H1 (cell line): Measurements from ENCODE around the gene TRAPPC11. TPM values are rescaled to one million over a fixed set of nuclear protein-coding genes. Genes with fewer than 3 reads are reported as not detected.

ENCODE experiments used
- YY1 ChIP-seq: IDR thresholded peaks from 2 replicates; pipeline ENCODE4 v1.6.1; 2011; ENCODE audit warnings: low read depth, mild to moderate bottlenecking, low read length
- polyA plus RNA-seq, 7 experiments: library from polyadenylated mRNA; depleted of rRNA in 3 of 7; stranded (reverse) in 5 of 7; unstranded in 2 of 7; fragments of >200 nt in 5 of 7; fragments of 200-250 nt in 2 of 7; gene quantifications; 1 replicate in 5 of 7; 2 replicates in 1 of 7; 4 replicates in 1 of 7; pipeline versions ENCODE4 v1.2.1 to v1.2.3, GENCODE V29; 2011 to 2013; ENCODE audit warnings: missing spikeins in 2 of 7, mixed read lengths in 2 of 7
- total RNA-seq: library from RNA; stranded (reverse); fragmentation: NEBNext Ultra II Directional; extraction: Animal tissue kit (Norgen Biotek cat#: 25700); gene quantifications from 2 replicates; pipeline ENCODE4 v1.2.1, GENCODE V29; 2021

TRAPPC11 gene
- total and polyA plus RNA-seq, 2 of the 8 experiments (the other 6 are each of a cell fraction or from before 2014, with no cell fraction given), result 19.2 to 25.9 TPM

GRCh38 chr4:183659872-183660242 is 764 bp downstream of the TRAPPC11 start (continued):
- no peak for TF ChIP-seq YY1
